IMR-90 (cell line): Measurements from ENCODE around the gene COQ8A. TPM values are rescaled to one million over a fixed set of nuclear protein-coding genes. Genes with fewer than 3 reads are reported as not detected.

Experiments
- ATAC-seq: fragments of 200-7000 bp; cut with Tn5 transposase; 2 replicates; pipeline ENCODE4 v1.9.1; 2020; ENCODE audit warnings: low read depth, mild to moderate bottlenecking, moderate library complexity
- BruUV-seq: library from RNA; stranded (reverse); fragments of 400-500 nt; replicated peaks from 2 replicates; lab custom pipeline; 2021; lab: Mats Ljungman, UMichigan
- CTCF ChIA-PET: fragments of 300-600 bp; formaldehyde crosslinking; extraction: SDS; loops from one replicate; lab custom pipeline; 2021; ENCODE audit warnings: antibody characterized with exemption; lab: Yijun Ruan, JAX
- POLR2A ChIA-PET: fragments of 300-600 bp; sonication (Branson Sonifier 250); formaldehyde crosslinking; loops from one replicate; lab custom pipeline; 2022; ENCODE audit warnings: antibody characterized with exemption; ENCODE audit not compliant: unreplicated experiment; lab: Charles Lee
- DNase-seq: peaks from one replicate; pipeline ENCODE4 v3.0.0; 2013
- H2AFZ ChIP-seq: replicated peaks from 2 replicates; pipeline ENCODE3; 2013; ENCODE audit warnings: low read length, mild to moderate bottlenecking; ENCODE audit not compliant: poor library complexity
- H2AK5ac ChIP-seq: 2 replicates; pipeline ENCODE4 v1.6.1; 2013; ENCODE audit warnings: low read depth, low read length, inconsistent platforms
- H2AK9ac ChIP-seq: replicated peaks from 2 replicates; pipeline ENCODE3; 2013; ENCODE audit warnings: mild to moderate bottlenecking, low read depth, low read length, moderate library complexity; ENCODE audit not compliant: poor library complexity
- H2BK120ac ChIP-seq: 2 replicates; pipeline ENCODE4 v1.6.1; 2013; ENCODE audit warnings: low read depth, low read length, inconsistent platforms
- H2BK15ac ChIP-seq: 3 replicates; pipeline ENCODE4 v1.6.1; 2013; ENCODE audit warnings: low read depth, low read length, inconsistent platforms
- H2BK20ac ChIP-seq: 2 replicates; pipeline ENCODE4 v1.6.1; 2013; ENCODE audit warnings: low read depth, mild to moderate bottlenecking, inconsistent platforms, low read length, moderate library complexity
- H2BK5ac ChIP-seq: 2 replicates; pipeline ENCODE4 v1.6.1; 2013; ENCODE audit warnings: mild to moderate bottlenecking, low read depth, low read length, inconsistent platforms; ENCODE audit not compliant: poor library complexity, severe bottlenecking
- H3K14ac ChIP-seq: replicated peaks from 2 replicates; pipeline ENCODE4 v1.6.1; 2013; ENCODE audit warnings: low read depth, low read length, inconsistent platforms
- H3K18ac ChIP-seq: 2 replicates; pipeline ENCODE4 v1.6.1; 2013; ENCODE audit warnings: low read depth, low read length, control low read depth
- H3K23ac ChIP-seq: 2 replicates; pipeline ENCODE4 v1.6.1; 2013; ENCODE audit warnings: low read depth, low read length, inconsistent platforms
- H3K27ac ChIP-seq: 2 replicates; pipeline ENCODE4 v1.5.1; 2013; ENCODE audit warnings: mild to moderate bottlenecking, control low read depth, low read length; ENCODE audit not compliant: insufficient read depth
- H3K27me3 ChIP-seq: 2 replicates; pipeline ENCODE4 v1.6.1; 2013; ENCODE audit warnings: low read length; ENCODE audit not compliant: control insufficient read depth, insufficient read depth
- H3K36me3 ChIP-seq: 2 replicates; pipeline ENCODE4 v1.6.1; 2013; ENCODE audit warnings: low read length, mixed read lengths; ENCODE audit not compliant: control insufficient read depth, insufficient read depth
- H3K4ac ChIP-seq: 2 replicates; pipeline ENCODE4 v1.6.1; 2013; ENCODE audit warnings: low read depth, low read length, inconsistent platforms
- H3K4me1 ChIP-seq: 2 replicates; pipeline ENCODE4 v1.6.1; 2013; ENCODE audit warnings: low read length, mixed read lengths; ENCODE audit not compliant: control insufficient read depth, insufficient read depth
- H3K4me2 ChIP-seq: 2 replicates; pipeline ENCODE4 v1.6.1; 2013; ENCODE audit warnings: low read depth, mild to moderate bottlenecking, control low read depth, low read length, moderate library complexity
- H3K4me3 ChIP-seq: 2 replicates; pipeline ENCODE4 v1.5.1; 2013; ENCODE audit warnings: low read depth, mild to moderate bottlenecking, control low read depth, low read length, moderate library complexity; ENCODE audit not compliant: insufficient read depth
- H3K56ac ChIP-seq: 2 replicates; pipeline ENCODE4 v1.6.1; 2013; ENCODE audit warnings: low read length, inconsistent platforms; ENCODE audit not compliant: insufficient read depth; ENCODE audit errors: extremely low read depth
- H3K79me1 ChIP-seq, 2 experiments: 2 replicates each; pipeline ENCODE4 v1.6.1; 2013; ENCODE audit warnings: low read length in 2 of 2, inconsistent platforms in 1 of 2, low read depth in 1 of 2
- H3K9ac ChIP-seq: 2 replicates; pipeline ENCODE4 v1.6.1; 2013; ENCODE audit warnings: low read depth, low read length, control low read depth
- H3K9me1 ChIP-seq: 2 replicates; pipeline ENCODE4 v1.6.1; 2013; ENCODE audit warnings: low read length, inconsistent platforms; ENCODE audit not compliant: insufficient read depth
- H3K9me3 ChIP-seq: 2 replicates; pipeline ENCODE4 v1.6.1; 2013; ENCODE audit warnings: low read length; ENCODE audit not compliant: control insufficient read depth, insufficient read depth
- H4K20me1 ChIP-seq: 2 replicates; pipeline ENCODE4 v1.6.1; 2013; ENCODE audit warnings: low read length, inconsistent platforms; ENCODE audit not compliant: insufficient read depth
- H4K5ac ChIP-seq: 2 replicates; pipeline ENCODE4 v1.6.1; 2013; ENCODE audit warnings: mild to moderate bottlenecking, low read depth, low read length, control low read depth
- H4K8ac ChIP-seq, 2 experiments: 2 replicates each; pipeline ENCODE4 v1.6.1; 2013; ENCODE audit warnings: low read depth in 2 of 2, low read length in 2 of 2, control low read depth in 1 of 2, inconsistent platforms in 1 of 2
- H4K91ac ChIP-seq: 2 replicates; pipeline ENCODE4 v1.6.1; 2013; ENCODE audit warnings: low read depth, low read length, inconsistent platforms; ENCODE audit not compliant: insufficient read depth
- BHLHE40 ChIP-seq: fragments of 150-350 bp; IDR thresholded peaks from 2 replicates; pipeline ENCODE4 v1.6.1; 2016; ENCODE audit warnings: mild to moderate bottlenecking, low read depth, low read length
- CEBPB ChIP-seq: IDR thresholded peaks from 2 replicates; pipeline ENCODE4 v1.6.1; 2012; ENCODE audit warnings: low read depth, low read length, improper control_type of control experiment
- CHD1 ChIP-seq: IDR thresholded peaks from 2 replicates; pipeline ENCODE4 v1.6.1; 2012; ENCODE audit warnings: low read depth, low read length, improper control_type of control experiment
- CTCF ChIP-seq: conservative IDR thresholded peaks from 2 replicates; pipeline ENCODE4 v1.5.1; 2012; ENCODE audit warnings: mild to moderate bottlenecking, low read depth, low read length, improper control_type of control experiment
- FOS ChIP-seq: fragments of 150-350 bp; IDR thresholded peaks from 2 replicates; pipeline ENCODE4 v1.6.1; 2016; ENCODE audit warnings: low read depth, low read length
- MAFK ChIP-seq: IDR thresholded peaks from 2 replicates; pipeline ENCODE4 v1.6.1; 2012; ENCODE audit warnings: low read depth, low read length, improper control_type of control experiment
- MAZ ChIP-seq: IDR thresholded peaks from 2 replicates; pipeline ENCODE4 v1.6.1; 2012; ENCODE audit warnings: low read depth, mild to moderate bottlenecking, low read length, improper control_type of control experiment, moderate library complexity, borderline replicate concordance
- MXI1 ChIP-seq: IDR thresholded peaks from 2 replicates; pipeline ENCODE4 v1.6.1; 2012; ENCODE audit warnings: low read depth, mild to moderate bottlenecking, low read length, moderate library complexity, borderline replicate concordance
- NFE2L2 ChIP-seq: fragments of 150-350 bp; IDR thresholded peaks from 2 replicates; pipeline ENCODE4 v1.6.1; 2016; ENCODE audit warnings: low read depth, mild to moderate bottlenecking, low read length
- POLR2A ChIP-seq: IDR thresholded peaks from 2 replicates; pipeline ENCODE4 v1.6.1; 2012; ENCODE audit warnings: mild to moderate bottlenecking, low read depth, low read length
- RAD21 ChIP-seq: IDR thresholded peaks from 2 replicates; pipeline ENCODE4 v1.6.1; 2012; ENCODE audit warnings: low read length, improper control_type of control experiment
- RCOR1 ChIP-seq: IDR thresholded peaks from 2 replicates; pipeline ENCODE4 v1.6.1; 2012; ENCODE audit warnings: mild to moderate bottlenecking, low read length, improper control_type of control experiment; ENCODE audit not compliant: insufficient replicate concordance
- RFX5 ChIP-seq: IDR thresholded peaks from 2 replicates; pipeline ENCODE4 v1.8.0; 2012; ENCODE audit warnings: low read depth, mild to moderate bottlenecking, low read length, moderate library complexity
- SMC3 ChIP-seq: fragments of 150-350 bp; IDR thresholded peaks from 2 replicates; pipeline ENCODE4 v1.6.1; 2016; ENCODE audit warnings: low read depth, mild to moderate bottlenecking, antibody characterized with exemption, low read length, moderate library complexity
- USF2 ChIP-seq: fragments of 150-350 bp; IDR thresholded peaks from 2 replicates; pipeline ENCODE4 v1.6.1; 2017; ENCODE audit warnings: mild to moderate bottlenecking, antibody characterized with exemption, low read length, low read depth
- WGBS, 2 experiments: methylation state at CpG; one replicate each; pipeline versions ENCODE4 v1.1.5 to v1.1.7; 2013; ENCODE audit warnings: missing lambda C conversion rate in 2 of 2; ENCODE audit not compliant: insufficient read length in 1 of 2; ENCODE audit errors: extremely low coverage in 2 of 2; 5-methylcytosine and 5-hydroxymethylcytosine counted together
- dilution Hi-C: fragments of 300-500 bp; cut with HindIII; formaldehyde crosslinking; loops from one replicate; pipeline ENCODE4 v1.14.3; 2018; ENCODE audit warnings: low sequenced_read_pairs; ENCODE audit not compliant: unreplicated experiment
- in situ Hi-C: fragments of 300-500 bp; cut with MboI; formaldehyde crosslinking; loops from 3 replicates; pipeline ENCODE4 v1.14.3; 2019; ENCODE audit warnings: low sequenced_read_pairs, inconsistent platforms, mixed read lengths
- intact Hi-C: fragments of 100-400 bp; cut with micrococcal nuclease; formaldehyde crosslinking; loops from 2 replicates; pipeline ENCODE4 v1.10.0; 2022
- polyA plus RNA-seq, 3 experiments: library from polyadenylated mRNA; depleted of rRNA; stranded (reverse); fragments of >200 nt; gene quantifications; 2 replicates each; pipeline ENCODE4 v1.2.3, GENCODE V29; 2012; ENCODE audit warnings: low replicate concordance in 1 of 3
- total RNA-seq: library from RNA; depleted of rRNA; stranded (reverse); fragments of >200 nt; gene quantifications from 2 replicates; pipeline ENCODE4 v1.2.3, GENCODE V29; 2012
- TF ChIP-seq, protein P1 (sequence below): fragments of 150-350 bp; IDR thresholded peaks from 2 replicates; pipeline ENCODE4 v1.6.1; 2016; ENCODE audit warnings: low read depth, mild to moderate bottlenecking, low read length, moderate library complexity, borderline replicate concordance

The COQ8A gene
- total and polyA plus RNA-seq, 2 of the 4 experiments (the other 2 are of a cell fraction): 3.8 to 6.1 TPM

DNA sequence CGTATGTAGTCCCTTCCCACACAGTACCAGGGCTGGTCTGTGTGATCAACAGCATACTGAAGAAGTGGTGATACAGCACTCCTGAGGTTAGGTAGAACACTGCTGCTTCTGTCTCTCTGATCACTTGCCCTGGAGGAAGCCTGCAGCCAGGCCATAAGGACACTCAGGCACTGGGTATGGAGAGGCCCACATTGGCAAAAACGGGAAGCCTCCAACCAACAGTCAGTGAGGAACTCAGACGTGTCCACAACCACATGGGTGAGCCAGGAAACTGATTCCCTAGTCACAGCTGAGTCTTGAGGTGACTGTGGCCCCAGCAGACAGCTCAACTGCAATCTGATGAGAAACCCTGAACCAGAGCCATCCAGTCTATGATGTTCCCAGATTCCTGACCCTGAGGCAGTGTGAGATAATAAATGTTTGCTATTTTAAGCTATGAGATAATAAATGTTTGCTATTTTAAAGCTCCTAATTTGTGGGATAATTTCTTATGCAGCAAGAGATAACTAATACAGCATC, 62.5 kb downstream of the COQ8A start:
- CTCF ChIA-PET: no interaction called here
- no peak overlapping the region for H3K27ac ChIP-seq
- no peak overlapping the region for H2BK20ac ChIP-seq
- no peak; the same call in 1 of the 2 replicates for ATAC-seq
- in situ Hi-C loops: no loop called here
- H3K56ac ChIP-seq: no peak overlapping the region
- H2AK9ac ChIP-seq: no peak overlapping the region
- DNase-seq: no peak
- no peaks in the 10 kb centered on the region for H4K20me1 ChIP-seq
- H3K4me1 ChIP-seq: no peaks in the 10 kb centered on the region
- WGBS, 2 experiments: 17% methylated on average over 1 of the region's 3 CpGs; no CpG with 5 or more reads in 1 of the 2 experiments
- peaks cover 5% of the 10 kb centered on the region; the same call in 1 of the 2 replicates for H3K9me1 ChIP-seq
- no peaks in the 10 kb centered on the region for H3K79me1 ChIP-seq
- no TSS peak for BruUV-seq
- no peak overlapping the region for H2AFZ ChIP-seq
- H3K14ac ChIP-seq: no peak overlapping the region
- TF ChIP-seq SMC3 (no peak), CHD1 (no peak), USF2 (no peak), MAZ (no peak), FOS (no peak), BHLHE40 (no peak), MXI1 (no peak), NFE2L2 (no peak), RAD21 (no peak), CTCF (no peak), CEBPB (no peak), RCOR1 (no peak), RFX5 (no peak), MAFK (no peak), POLR2A (no peak)
- TF ChIP-seq, protein P1, sequence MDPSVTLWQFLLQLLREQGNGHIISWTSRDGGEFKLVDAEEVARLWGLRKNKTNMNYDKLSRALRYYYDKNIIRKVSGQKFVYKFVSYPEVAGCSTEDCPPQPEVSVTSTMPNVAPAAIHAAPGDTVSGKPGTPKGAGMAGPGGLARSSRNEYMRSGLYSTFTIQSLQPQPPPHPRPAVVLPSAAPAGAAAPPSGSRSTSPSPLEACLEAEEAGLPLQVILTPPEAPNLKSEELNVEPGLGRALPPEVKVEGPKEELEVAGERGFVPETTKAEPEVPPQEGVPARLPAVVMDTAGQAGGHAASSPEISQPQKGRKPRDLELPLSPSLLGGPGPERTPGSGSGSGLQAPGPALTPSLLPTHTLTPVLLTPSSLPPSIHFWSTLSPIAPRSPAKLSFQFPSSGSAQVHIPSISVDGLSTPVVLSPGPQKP: no peak
- H2BK5ac ChIP-seq: no peak overlapping the region
- intact Hi-C loops: no loop called here
- peaks cover 19% of the 10 kb centered on the region for H3K36me3 ChIP-seq
- H3K4ac ChIP-seq: no peak overlapping the region
- no peak overlapping the region for H3K9ac ChIP-seq
- H3K9me3 ChIP-seq: no peaks in the 10 kb centered on the region
- no peak overlapping the region for H4K5ac ChIP-seq
- H3K18ac ChIP-seq: no peak overlapping the region
- dilution Hi-C loops: no loop called here
- POLR2A ChIA-PET: no interaction called here
- no peak overlapping the region for H3K4me3 ChIP-seq
- no peak overlapping the region for H2BK15ac ChIP-seq
- H4K8ac ChIP-seq: no peak overlapping the region
- H3K23ac ChIP-seq: no peak overlapping the region
- no peak overlapping the region for H3K4me2 ChIP-seq
- no peaks in the 10 kb centered on the region for H3K27me3 ChIP-seq
- H2BK120ac ChIP-seq: no peak overlapping the region
- H2AK5ac ChIP-seq: no peak overlapping the region
- no peak overlapping the region for H4K91ac ChIP-seq
